Panc1 (cell line): Measurements from ENCODE around the gene PPDPF.

Source experiments
- CTCF ChIP-seq: fragments of 450-650 bp; IDR thresholded peaks from 2 replicates; pipeline ENCODE4 v1.5.1; 2017; ENCODE audit warnings: mild to moderate bottlenecking
- REST ChIP-seq, 2 experiments: IDR thresholded peaks; 2 replicates each; pipeline ENCODE4 v1.6.1; 2011 to 2012; ENCODE audit warnings: low read depth in 2 of 2, control low read depth in 1 of 2, low read length in 1 of 2, mild to moderate bottlenecking in 1 of 2, moderate library complexity in 1 of 2; ENCODE audit not compliant: insufficient read depth in 1 of 2
- SIN3A ChIP-seq: IDR thresholded peaks from 2 replicates; pipeline ENCODE4 v1.6.1; 2012; ENCODE audit warnings: low read depth, mild to moderate bottlenecking, low read length, moderate library complexity, borderline replicate concordance; ENCODE audit not compliant: insufficient read depth

GRCh38 chr20:63471002-63471716, 49.4 kb upstream of the PPDPF start:
- no peak for TF ChIP-seq CTCF
- TF ChIP-seq SIN3A, result no peak
- TF ChIP-seq REST (IDR thresholded peaks at IDR 0.05; ENCODE audit: insufficient read depth in 1 of 2, low read depth in 2 of 2, low read length in 1 of 2), result no peak
